C1 segment of cervical spinal cord (tissue), 14 donors: Measurements from ENCODE around the gene STK40.

Source experiments
- DNase-seq, 14 donors: peaks; one replicate each; lab custom pipeline; 2025; lab: John Stamatoyannopoulos, UW

The STK40 gene

GRCh38 chr1:36320291-36320761, 65.4 kb downstream of the STK40 start:
- no peak for DNase-seq

GRCh38 chr1:36309397-36309796, 76.3 kb downstream of the STK40 start:
- DNase-seq = no peak

GRCh38 chr1:36307601-36308330, 78.0 kb downstream of the STK40 start:
- DNase-seq = no peak

GRCh38 chr1:36306902-36307456, 78.7 kb downstream of the STK40 start:
- peak in 13 of 14 donors; percentile 27 to 90 (median 57) for DNase-seq

- DNase-seq = peak in 2 of 14 donors; percentile 25 to 36
Measured at GRCh38 chr1:36306210-36306901, 79.4 kb downstream of the STK40 start, which contains the start of gene SH3D21. SH3D21 (plus strand) TSS chr1:36306368; CDS start chr1:36306421, 53 bp downstream.

- no peak for DNase-seq
Measured at GRCh38 chr1:36305915-36306209, 79.9 kb downstream of the STK40 start.

GRCh38 chr1:36304970-36305914, 80.5 kb downstream of the STK40 start:
- no peak for DNase-seq

GRCh38 chr1:36304521-36304920, 81.2 kb downstream of the STK40 start:
- DNase-seq = peak in 2 of 14 donors; percentile 10

- DNase-seq = no peak
Measured at GRCh38 chr1:36303650-36304360, 81.9 kb downstream of the STK40 start.

GRCh38 chr1:36303244-36303643, 82.5 kb downstream of the STK40 start:
- no peak for DNase-seq

GRCh38 chr1:36301220-36301619, 84.5 kb downstream of the STK40 start:
- peak in 1 of 14 donors; percentile 13 for DNase-seq

- DNase-seq = no peak
Measured at GRCh38 chr1:36300526-36300925, 85.2 kb downstream of the STK40 start.

GRCh38 chr1:36298640-36299039, 87.1 kb downstream of the STK40 start:
- no peak for DNase-seq

- DNase-seq = no peak
Measured at GRCh38 chr1:36297062-36297461, 88.7 kb downstream of the STK40 start.

- no peak for DNase-seq
Measured at GRCh38 chr1:36295390-36295789, 90.3 kb downstream of the STK40 start.
